Melanocyte of skin (primary cell): ENCODE data around the gene TRIM6. TPM values are rescaled to one million over a fixed set of nuclear protein-coding genes. Genes with fewer than 3 reads are reported as not detected.

ENCODE experiments used
- total RNA-seq, 2 donors: library from RNA; depleted of rRNA; stranded (reverse); fragments of >200 nt; gene quantifications; 2 replicates each; pipeline ENCODE4 v1.2.3, GENCODE V29; 2012

Gene TRIM6, protein sequence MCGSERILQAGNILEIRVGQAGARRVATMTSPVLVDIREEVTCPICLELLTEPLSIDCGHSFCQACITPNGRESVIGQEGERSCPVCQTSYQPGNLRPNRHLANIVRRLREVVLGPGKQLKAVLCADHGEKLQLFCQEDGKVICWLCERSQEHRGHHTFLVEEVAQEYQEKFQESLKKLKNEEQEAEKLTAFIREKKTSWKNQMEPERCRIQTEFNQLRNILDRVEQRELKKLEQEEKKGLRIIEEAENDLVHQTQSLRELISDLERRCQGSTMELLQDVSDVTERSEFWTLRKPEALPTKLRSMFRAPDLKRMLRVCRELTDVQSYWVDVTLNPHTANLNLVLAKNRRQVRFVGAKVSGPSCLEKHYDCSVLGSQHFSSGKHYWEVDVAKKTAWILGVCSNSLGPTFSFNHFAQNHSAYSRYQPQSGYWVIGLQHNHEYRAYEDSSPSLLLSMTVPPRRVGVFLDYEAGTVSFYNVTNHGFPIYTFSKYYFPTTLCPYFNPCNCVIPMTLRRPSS
- total RNA-seq: 1 to 10 TPM; 4.5 to 8.7 TPM

GRCh38 chr11:5596607-5597201 is at the start of gene TRIM6:
TRIM6 (plus strand) TSS chr11:5596637; CDS start chr11:5596898, 261 bp downstream.

DNA sequence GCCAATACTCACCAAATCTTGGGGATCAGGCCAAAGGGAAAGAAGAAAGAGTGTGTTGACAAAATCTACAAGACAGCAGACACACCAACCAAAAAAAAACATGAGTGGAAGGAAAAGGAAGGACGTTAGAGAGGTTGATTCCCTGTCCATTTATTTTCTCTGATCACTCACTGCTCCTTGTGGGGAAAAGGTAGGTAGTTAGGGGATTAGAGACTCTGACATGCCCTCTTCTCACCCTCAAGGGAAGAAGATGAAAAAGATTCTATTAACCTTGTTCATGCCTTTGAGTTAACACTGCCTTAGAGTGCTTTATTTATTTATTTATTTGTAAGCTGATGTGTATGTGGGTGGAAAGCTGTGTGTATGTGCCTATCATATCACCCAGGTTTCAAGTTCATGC is 48.0 kb upstream of the TRIM6 start, which contains the start of gene OR52H1:
OR52H1 (minus strand) TSS at position 101 of the 400 bp plus-strand sequence. CDS start 3,035 bp downstream, outside the sequence.

GRCh38 chr11:5580577-5580976 is 15.9 kb upstream of the TRIM6 start, which contains the start of gene OR52B6:
OR52B6 (plus strand) TSS chr11:5580877; CDS start chr11:5580877, 0 bp downstream.

DNA sequence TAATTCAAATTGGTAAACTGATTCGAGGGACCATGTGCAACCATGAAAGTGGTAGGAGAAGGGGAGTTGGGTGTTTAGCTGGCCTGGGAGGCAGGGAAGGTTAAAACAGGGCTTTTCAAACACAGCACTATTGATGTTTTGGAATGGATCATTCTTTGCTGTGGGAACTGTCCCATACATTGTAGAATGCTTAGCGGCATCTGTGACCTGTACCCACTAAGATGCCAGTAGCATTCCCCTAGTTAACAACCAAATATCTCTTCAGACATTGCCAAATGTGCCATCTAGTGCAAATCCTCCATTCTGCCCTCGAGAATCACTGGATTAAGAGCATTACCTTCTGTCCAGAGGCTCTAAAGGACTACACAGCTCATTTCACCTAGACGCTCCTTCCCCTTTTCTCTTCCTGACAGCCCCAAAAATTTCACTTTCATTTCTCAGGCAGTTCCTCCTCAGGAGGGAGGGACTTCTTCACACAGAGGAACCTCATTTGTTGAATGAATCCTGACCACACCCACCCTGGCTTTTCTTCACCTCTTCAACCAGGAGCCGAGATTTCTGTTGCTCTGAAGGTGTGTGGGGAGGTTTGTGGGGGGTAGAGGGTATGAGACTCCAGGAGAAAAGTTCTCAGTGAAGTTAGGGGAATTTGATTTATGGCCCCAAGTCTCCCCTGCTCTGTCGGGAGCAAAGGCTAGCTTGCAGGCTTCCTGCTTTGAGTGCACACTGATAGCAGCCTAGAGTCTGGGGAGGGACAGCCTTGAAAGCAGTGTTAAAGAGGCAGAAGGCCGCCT is 28.2 kb downstream of the TRIM6 start, which contains the start of gene TRIM34:
TRIM34 (plus strand) TSS at position 513 of the 791 bp plus-strand sequence. CDS start 7,331 bp downstream, outside the sequence.

Other genes with a start within 250 kb of the TRIM6 start
- gene OR51B6, start 245.1 kb upstream of the TRIM6 start, total RNA-seq: not detected
- not detected for gene OR51M1, start 212.8 kb upstream of the TRIM6 start, total RNA-seq
- gene OR51Q1, start 174.5 kb upstream of the TRIM6 start, total RNA-seq: not detected
- under 1 TPM in 1 of 2 donors, not detected in 1; 0.34 TPM for gene OR51I1, start 155.1 kb upstream of the TRIM6 start, total RNA-seq
- gene OR51I2, start 147.3 kb upstream of the TRIM6 start, total RNA-seq: not detected
- gene OR52D1, start 108.0 kb upstream of the TRIM6 start, total RNA-seq: not detected
- not detected for gene UBQLN3, start 86.7 kb upstream of the TRIM6 start, total RNA-seq
- under 1 TPM in 1 of 2 donors, not detected in 1; 0.34 TPM for gene UBQLNL, start 79.9 kb upstream of the TRIM6 start, total RNA-seq
- gene OR52H1, start 48.1 kb upstream of the TRIM6 start, total RNA-seq: under 1 TPM in 1 of 2 donors, not detected in 1; 0.69 TPM
- gene OR52B6, start 15.8 kb upstream of the TRIM6 start, total RNA-seq: not detected
- 10 to 100 TPM; 19.3 to 26.6 TPM for gene TRIM34, start 28.4 kb downstream of the TRIM6 start, total RNA-seq
- 10 to 100 TPM; 66.8 to 72.6 TPM for gene TRIM5, start 88.4 kb downstream of the TRIM6 start, total RNA-seq
- gene TRIM22, start 93.2 kb downstream of the TRIM6 start, total RNA-seq: 100 to 1,000 TPM; 117 to 188 TPM
- not detected for gene OR56B1, start 139.8 kb downstream of the TRIM6 start, total RNA-seq
- gene OR52N4, start 157.6 kb downstream of the TRIM6 start, total RNA-seq: not detected
- gene OR52N5, start 186.7 kb downstream of the TRIM6 start, total RNA-seq: not detected
- not detected for gene OR52N1, start 194.6 kb downstream of the TRIM6 start, total RNA-seq
- gene OR52N2, start 212.3 kb downstream of the TRIM6 start, total RNA-seq: not detected
- gene OR52E6, start 245.3 kb downstream of the TRIM6 start, total RNA-seq: under 1 TPM in 1 of 2 donors, not detected in 1; 0.69 TPM